Activated CD4-positive, alpha-beta T cell treated with anti-CD3 and anti-CD28 coated beads, Interleukin-10, Interleukin-2, amounts not matched to agents 100 ng/mL and 50 ng/mL, durations not matched to agents 16 hours and 8 hours (primary cell): ENCODE measurements around the gene LMCD1.
A peak's percentile ranks its signal among the peaks of the same experiment; 100 is the strongest.

Source experiments
- DNase-seq: peaks from one replicate; pipeline ENCODE4 v3.0.0-alpha.2; 2020

Gene LMCD1

DNA sequence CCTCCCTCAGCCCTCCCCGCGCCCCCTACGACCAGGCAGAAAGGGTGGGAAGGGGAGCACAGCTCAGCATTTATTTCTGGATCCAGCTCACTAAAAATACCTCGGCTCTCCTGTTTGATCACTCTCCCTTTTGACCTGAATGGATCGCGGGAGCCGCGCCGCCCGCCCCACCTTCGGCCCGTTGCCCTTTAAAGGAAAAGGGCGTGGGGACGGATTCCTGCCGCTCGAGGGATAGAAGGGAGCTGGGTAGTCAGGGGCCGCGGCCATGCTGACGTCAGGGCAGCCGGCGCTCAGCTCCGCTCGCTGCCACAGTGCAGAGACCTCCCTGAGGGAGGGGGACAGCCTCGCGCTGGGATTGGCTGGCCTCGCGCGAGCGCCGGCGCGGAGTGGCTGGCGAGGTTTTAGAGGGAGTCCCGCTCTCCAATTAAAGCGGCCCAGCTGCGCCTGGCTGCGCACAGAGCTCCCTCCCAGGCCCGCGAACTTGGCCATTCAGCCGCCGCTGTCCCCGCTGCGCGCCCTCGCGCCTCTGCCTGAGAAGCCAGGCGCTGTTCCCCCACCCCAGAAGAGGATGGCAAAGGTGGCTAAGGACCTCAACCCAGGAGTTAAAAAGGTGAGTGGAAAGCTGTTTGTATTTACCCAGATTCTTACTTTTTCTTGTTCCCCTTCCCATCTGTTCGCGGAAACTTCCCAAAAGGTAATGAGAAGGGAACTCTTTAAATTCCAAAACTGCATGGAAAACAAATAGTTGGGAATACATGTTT, at the start of gene LMCD1:
TSS of gene LMCD1 (plus strand) at position 453 of the 761 bp plus-strand sequence. CDS start at position 569, 116 bp downstream.
- DNase-seq = peak; percentile 89

DNA sequence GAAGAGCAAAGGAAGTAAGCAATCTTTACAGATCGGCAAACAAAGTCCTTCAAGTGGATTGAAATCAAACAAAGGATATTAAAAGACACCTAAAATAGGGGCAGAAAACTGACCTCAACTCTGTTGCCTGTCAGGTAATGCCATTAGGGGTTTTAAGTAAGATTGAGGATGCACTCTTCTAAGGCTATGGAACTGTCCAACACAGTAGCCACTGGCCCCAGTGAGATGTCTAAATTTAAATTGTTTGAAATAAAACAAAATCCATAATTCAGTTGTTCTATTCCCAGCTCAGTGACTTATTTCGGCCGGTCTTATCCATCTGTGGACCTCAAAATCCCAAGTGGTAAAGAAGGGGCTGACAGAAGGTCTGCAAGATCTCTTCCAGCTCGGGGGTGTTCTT, 49.5 kb upstream of the LMCD1 start:
- DNase-seq = no peak

GRCh38 chr3:8453153-8453552, 48.5 kb upstream of the LMCD1 start:
- DNase-seq = no peak

GRCh38 chr3:8455526-8456411, 45.9 kb upstream of the LMCD1 start:
- no peak for DNase-seq

GRCh38 chr3:8456412-8456811, 45.2 kb upstream of the LMCD1 start:
- no peak for DNase-seq

DNA sequence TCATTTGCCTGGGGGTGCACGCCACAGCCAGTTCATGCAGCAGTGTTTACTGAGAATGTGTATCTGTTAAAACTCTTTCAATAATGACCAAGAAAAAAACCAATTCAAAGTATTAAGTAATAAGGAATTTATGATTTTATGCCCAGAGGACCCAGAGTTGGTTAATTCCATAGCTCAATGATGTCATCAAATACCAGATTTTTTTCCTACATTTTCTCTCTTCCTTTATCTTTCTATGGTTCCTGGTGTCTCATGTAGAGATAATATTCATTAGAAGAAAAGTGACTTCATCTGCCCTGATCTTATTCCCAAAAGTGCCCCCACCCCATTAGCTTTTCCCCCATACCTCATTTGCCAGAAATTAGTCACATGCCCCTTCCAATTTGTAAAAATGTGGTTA, 44.6 kb upstream of the LMCD1 start:
- no peak for DNase-seq

- no peak for DNase-seq
These were observed 43.4 kb upstream of the LMCD1 start for GRCh38 chr3:8458238-8458661.

GRCh38 chr3:8458711-8459110, 42.9 kb upstream of the LMCD1 start:
- DNase-seq = no peak

GRCh38 chr3:8460050-8460708, 41.4 kb upstream of the LMCD1 start:
- no peak for DNase-seq

- no peak for DNase-seq
These were observed 40.7 kb upstream of the LMCD1 start for GRCh38 chr3:8460815-8461456.

DNA sequence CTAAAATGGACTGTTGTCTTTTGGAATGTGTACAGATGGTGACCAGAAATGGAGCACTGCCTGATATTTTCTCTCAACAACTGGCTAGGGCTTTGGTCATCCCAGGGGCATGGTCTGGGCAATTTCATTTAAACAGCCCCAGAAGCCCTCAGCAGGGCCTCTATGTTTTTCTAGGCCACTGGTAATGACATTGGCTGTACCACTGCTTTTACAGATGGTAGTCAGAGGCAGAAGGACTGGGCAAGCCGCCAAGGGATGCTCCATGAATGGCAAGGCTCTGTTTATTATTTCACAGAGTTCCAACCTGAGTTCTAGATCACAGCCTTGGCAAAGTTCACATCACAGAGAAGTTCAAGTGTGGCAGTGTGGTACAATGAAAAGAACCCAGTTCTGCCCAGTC, 37.0 kb upstream of the LMCD1 start:
- DNase-seq = no peak

GRCh38 chr3:8466526-8466925, 35.1 kb upstream of the LMCD1 start:
- DNase-seq = no peak

GRCh38 chr3:8470801-8471200, 30.8 kb upstream of the LMCD1 start:
- no peak for DNase-seq

DNA sequence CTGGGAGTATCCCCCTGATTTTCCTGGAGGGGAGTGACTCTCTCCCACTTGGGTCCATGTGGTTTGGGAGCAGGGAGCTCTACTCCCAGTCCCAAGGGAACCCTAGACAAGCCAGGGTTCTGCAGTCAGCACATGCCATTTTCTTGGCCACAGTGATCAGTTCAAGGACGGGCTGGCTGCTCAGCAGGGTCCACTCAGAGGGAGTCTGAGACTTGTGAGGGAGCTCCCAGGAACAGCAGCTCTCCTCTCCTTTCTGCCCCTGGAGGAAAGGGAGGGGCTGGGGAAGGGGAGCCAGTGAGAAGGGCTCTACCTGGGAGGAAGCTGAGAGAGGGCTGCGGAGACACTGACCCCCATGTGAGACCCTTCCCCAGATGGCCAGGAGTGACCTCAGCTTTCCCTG, 29.1 kb upstream of the LMCD1 start:
- DNase-seq = no peak

DNA sequence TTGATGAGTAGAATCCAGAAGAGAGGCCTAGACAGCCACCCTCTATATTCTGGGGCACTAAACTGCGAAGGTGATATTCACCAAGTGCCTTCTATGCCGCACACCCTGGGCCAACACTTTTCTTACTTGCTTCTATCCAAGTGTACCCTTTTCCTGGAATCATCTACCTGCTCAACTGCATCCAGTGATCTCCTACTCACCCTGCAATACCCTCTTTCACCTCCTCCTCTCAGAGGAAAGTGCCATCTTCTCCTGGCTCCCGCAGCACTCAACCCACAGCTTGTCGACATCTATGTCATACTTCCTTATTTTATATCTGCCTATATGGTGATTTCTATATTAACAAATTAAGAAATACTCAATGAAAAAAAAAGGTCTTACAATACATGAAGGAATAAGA, 28.6 kb upstream of the LMCD1 start:
- DNase-seq = no peak

DNA sequence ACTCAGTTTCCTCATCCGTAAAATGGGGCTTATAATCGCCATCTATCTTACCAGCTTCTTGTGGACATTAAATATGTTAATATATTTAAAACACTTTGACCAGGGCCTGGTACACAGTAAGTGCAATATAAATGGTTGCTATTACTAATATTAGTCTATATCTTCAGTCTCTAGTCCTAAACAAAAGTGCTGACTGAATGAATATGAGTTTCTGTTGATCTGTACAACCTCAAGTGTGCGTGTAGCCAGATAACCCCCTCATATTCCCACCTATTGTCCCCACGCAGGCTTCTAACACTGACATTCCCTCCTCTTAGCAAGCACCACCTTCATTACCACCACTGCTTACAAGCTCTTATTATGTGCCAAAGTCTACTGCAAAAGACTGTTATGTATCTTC, 27.6 kb upstream of the LMCD1 start:
- no peak for DNase-seq

DNA sequence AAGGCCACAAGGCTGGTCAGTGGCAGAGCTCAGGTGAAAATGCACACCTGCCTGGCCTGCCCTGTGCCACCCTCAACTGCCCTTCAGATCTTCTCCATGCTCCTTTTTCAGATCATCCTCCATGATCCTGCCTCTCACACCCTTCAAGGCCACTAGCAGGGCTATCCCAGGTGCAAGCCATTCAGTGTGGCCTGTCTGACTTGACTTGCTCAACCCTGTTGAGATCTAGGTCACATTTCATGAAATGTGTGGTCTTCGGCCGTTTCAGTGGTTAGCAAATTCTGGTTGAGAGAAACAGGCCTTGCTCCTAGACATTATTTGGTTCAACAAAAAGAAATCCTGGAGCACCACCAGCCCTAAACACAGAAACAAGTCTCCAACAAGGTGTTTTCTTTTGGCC, 26.6 kb upstream of the LMCD1 start:
- DNase-seq = no peak

GRCh38 chr3:8480699-8481098, 20.9 kb upstream of the LMCD1 start:
- no peak for DNase-seq

DNA sequence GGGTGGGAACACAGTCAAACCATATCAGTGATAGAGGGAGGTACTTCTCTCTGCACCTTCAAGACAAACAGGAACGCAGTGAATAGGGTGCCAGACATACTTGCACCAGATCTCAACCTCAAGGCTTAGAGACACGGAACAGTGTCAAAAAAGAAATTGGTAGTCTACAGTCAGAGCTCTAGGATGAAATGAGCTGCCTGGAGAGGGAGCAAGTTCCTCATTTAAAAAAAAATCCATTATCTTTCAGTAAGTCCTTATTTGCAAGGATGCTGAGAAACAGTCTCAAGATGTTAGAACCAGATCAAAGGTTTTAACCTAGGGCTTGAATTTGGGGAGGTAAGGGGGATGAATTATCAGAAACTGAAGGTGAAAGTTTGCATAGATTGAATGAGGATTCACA, 20.2 kb upstream of the LMCD1 start:
- no peak for DNase-seq

- DNase-seq = no peak
These were observed 19.4 kb upstream of the LMCD1 start for GRCh38 chr3:8482263-8482662.

DNA sequence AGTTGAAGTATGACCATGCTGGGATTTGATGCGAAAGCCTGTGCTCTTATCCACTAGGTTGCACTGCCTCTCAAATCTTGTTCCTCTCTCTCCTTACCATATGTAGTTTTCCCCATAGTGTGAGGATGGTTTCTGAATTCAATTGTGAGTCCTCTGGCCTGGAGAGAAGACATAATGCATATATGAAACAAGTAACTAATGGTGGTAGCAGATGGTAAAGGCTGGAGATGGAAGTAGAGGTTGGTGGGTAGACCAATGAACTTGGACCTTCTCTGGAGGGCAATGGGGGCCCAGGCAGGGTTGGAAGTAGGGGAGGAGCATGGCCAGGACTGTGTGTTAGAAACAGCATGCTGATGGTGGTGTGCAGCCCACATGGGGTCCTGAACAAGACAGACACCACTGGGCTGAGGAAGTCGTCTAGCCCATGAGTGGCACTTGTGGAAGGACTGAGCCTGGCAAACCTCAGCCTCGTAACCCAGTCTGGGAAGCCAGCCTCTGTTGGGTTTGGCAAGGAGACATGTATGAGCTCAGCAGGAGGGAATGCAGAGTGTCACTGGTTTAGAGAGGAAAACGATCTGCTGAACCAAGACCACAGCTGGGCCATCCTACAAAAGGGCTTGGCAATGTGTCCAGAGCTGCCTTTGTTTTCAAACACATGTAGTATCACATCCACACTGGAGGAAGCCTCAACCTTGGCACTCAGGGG, 18.5 kb upstream of the LMCD1 start:
- no peak for DNase-seq

- no peak for DNase-seq
These were observed 17.0 kb upstream of the LMCD1 start for GRCh38 chr3:8484409-8485140.
